ENCODE measurements around the gene LHX1.

LHX1 gene

GRCh38 chr17:36937001-36937958, at the start of gene LHX1:
Gene LHX1 (plus strand): TSS chr17:36937475. CDS start chr17:36938198, 723 bp downstream.
- DNase-seq = no peak

GRCh38 chr17:36888236-36888951, 48.9 kb upstream of the LHX1 start:
- no peak for DNase-seq

GRCh38 chr17:36889770-36890349, 47.4 kb upstream of the LHX1 start:
- DNase-seq = no peak

DNA sequence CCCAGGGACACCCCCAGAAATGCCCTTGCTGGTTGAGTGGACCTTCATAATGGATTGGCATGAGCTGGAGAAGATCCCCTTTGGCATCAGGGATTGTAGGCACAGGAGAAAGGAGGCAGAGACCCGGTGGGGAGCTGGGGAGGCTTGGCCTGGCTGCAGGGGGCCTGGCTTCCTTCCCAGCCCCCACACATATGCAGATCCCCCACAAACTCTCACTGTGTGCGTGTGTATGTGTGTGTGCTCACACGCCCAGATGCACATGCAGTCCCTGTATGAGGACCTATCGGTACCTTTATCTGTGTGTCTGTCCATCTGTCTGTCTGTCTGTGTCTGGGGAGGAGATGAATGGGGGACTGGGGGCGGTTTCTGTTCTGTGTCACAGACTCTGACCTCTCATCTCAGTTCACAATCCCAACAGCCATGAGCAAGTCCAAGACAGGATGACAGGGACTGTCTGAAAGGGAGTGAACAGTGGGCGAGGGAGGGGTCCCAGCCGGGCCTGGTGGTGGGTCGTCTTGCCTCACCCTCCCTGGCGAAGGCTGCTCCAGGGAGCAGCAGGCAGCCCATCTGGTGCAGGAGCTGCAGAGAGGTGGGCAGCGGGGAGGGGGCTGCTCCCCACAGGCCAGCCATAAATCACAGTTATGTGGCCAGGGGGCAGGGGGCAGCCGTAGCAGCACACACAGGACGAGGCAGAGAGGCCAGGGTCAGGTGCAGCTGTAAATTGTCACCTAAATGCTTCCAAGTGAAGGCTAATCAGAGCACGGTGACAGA, 46.7 kb upstream of the LHX1 start:
- DNase-seq = no peak

DNA sequence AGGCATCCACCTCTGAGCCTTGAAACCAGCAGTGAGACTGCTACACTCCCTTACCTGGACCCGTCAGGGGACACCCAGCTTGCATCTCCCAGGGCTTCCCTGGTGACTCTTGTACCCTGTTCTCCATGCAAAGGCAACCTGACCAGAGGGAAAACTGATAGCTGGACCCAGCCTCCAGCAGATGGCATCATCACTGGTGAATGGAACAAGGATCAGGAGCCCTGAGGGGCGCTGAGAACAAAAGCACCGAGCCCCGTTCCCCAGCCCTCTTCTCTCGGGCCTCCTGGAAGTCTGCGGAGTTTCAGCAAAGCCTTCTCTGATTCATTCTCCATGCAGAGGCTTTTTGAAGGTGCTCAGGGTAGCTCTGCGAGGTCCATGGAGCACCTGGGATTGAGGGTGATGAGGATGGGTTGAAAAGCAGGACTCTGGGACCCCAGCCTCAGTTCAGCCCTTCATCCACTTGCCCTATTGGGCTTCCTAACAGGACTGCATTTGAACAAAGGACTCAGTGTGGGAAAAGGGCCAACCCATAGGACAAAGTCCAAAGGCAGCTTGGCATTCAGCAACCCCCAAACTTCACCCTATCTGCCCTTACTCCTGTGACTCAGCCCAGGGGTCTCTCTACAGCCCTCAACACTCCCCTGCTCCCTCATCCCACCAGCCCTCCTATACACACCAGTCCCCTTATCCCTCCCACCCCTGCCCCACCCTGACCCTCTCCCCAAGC, 45.0 kb upstream of the LHX1 start:
- DNase-seq = no peak

DNA sequence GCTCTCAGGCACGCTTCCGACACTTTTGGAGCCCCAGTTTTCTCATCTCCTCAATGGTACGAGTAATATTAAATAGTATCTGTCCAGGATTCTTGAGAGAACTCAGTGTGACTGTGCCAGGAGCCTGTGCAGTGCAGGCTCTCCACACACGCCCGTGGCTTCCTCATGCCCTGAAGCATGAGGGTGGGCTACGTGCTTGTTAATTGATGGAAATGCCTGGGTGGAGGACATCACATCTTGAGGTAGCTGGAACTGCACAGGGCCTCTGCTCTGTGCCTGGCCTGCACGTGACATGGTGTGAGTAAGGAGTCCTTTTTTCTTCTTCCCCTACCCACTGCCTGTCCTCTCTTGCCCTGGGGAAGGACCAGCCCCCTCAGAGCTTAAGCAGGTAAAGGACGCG, 43.1 kb upstream of the LHX1 start:
- no peak for DNase-seq

- DNase-seq = no peak
Measured at GRCh38 chr17:36894925-36895324, 42.4 kb upstream of the LHX1 start.

GRCh38 chr17:36899250-36900159, 37.8 kb upstream of the LHX1 start:
- DNase-seq = no peak

DNA sequence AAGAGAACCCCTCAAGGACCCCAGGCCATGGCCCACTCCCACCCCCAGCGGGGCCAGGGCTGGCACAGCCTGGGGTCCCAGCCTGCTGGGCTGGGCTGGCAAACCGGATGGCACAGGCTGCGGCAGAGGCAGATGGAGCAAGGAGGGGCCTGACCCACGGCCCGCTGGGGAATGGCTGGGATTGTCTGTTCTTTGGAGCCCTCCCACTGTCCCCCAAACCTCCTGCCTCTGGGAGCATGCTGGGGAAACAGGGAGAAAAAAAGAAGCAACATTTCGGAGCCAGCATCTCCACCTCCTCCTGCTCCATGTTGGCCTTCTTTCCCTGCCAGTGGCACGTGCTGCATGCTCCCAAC, 37.1 kb upstream of the LHX1 start:
- DNase-seq = no peak

- no peak for DNase-seq
Measured at GRCh38 chr17:36901506-36901905, 35.8 kb upstream of the LHX1 start.

DNA sequence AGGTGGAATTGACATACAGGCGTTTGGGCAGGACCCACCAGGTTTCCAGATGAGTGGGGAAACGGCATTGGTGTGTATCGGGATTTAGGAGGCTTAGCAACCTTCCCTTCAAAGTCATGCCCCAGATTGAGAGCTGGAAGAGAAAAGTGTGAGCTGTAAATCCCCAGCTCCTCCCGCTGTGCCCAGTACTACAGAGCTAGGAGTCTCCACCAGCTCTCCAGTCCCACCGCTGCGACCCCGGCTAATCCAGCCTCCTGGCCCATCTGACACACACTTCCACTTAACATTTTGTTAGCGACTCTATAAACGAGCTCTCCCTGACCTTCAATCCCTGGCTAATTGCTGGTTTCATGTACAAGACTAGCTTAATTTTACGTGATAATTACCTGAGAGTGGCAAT, 29.9 kb upstream of the LHX1 start:
- DNase-seq = no peak

DNA sequence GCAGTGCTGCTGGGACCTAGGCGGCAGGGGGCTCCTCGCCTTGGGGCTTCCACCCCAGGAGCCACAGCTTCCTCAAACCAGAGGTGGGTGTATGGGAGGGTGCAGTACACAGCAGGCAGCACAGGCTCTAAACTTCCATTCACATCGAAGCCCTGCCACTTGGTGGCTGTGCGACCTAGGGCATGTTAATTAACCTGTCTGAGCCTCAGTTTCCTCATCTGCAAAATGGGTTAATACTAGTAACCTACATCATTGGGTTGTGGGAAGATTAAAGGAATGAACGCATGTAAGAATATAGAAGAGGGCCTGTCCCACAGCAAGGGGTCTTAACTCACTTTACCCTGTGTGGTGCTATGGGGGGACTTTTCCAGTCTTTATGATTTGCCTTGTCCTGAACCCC, 26.8 kb upstream of the LHX1 start:
- DNase-seq = no peak

DNA sequence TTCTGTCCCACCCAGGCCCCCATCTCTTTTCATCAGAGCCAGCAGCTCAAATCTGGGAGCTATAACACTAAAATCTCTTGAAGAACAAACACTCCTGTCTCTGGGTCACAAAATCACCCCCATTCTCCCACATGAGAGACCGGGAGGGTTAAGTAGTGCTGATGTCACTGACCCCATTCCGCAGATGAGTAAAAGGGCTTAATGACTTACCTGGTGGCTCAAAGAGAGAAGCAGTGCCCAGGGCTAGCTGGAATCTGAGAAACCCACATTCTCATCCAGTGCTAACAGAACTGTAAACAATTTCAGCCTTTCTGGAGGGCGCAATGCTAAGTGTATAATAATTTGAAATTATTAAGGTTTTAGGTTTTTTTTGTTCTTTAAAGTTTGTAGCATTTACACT, 26.3 kb upstream of the LHX1 start:
- no peak for DNase-seq

DNA sequence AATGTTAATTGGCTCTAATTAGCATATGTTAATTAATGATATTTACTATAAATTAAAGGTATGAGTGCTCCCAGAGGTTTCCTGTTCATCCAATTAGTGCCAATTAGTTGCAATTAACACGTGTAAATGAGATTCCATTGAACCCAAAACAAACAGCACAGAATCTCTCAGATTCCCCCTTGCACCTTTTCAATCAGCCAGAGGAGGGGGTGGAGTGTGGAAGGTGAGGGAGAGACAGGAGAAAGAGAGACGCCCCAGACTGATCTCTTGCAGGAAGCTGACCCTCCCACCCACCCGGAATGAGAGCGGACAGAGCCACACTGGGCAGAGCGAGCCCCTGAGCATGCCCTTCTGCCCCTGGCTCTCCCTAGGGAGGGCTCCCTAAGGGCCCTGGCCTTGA, 24.1 kb upstream of the LHX1 start:
- no peak for DNase-seq

- DNase-seq = no peak
Measured at GRCh38 chr17:36918211-36918691, 19.0 kb upstream of the LHX1 start.

- no peak for DNase-seq
Measured at GRCh38 chr17:36919407-36919968, 17.8 kb upstream of the LHX1 start.

DNA sequence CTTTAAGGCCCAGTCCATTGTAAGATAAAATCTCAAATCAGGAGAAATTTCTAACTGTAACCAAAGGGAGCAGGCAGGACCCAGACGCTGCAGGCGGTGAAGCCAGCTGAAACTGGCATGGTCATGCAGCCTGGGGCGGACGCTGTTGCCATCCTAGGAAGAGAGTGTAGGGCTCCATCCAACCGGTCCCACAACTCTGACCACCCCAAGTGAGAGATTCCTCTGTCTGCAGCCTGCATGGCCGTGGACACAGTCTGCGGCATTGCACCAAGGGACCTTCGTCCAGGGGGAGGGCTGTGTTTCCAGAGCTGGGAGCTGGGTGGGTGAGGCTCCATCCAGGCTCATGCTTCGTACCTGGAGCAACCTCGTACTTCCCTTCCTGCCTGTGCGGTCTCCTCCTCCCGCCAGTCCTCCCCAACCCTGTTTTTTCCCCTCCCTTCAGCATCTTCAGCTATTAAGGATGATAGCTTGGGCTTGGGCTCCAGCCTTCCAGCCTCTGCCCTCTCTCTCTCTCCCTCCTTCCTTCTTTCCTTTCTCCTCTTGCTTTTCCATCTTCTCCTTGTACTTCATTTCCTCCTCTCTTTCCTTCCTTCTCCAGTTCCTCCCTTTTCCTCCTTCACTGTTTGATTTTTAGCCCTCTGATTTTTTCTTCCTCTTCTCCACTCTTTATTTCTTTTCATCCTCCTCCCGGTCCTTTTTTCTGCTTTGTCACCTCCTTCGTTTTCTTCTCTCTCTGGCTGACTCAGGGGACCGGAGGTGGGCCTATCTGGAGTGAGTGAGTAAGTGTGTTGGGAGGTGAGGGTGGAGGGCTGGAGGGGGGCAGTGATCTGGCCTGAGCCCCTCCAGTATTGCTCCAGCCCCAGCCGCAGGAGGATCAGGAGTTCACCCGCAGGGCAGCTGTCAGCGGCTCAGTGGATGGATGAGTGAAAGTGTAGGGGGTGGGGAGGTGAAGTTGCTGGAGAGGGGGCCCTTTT, 17.0 kb upstream of the LHX1 start:
- no peak for DNase-seq

GRCh38 chr17:36921095-36921851, 16.0 kb upstream of the LHX1 start:
- DNase-seq = no peak

DNA sequence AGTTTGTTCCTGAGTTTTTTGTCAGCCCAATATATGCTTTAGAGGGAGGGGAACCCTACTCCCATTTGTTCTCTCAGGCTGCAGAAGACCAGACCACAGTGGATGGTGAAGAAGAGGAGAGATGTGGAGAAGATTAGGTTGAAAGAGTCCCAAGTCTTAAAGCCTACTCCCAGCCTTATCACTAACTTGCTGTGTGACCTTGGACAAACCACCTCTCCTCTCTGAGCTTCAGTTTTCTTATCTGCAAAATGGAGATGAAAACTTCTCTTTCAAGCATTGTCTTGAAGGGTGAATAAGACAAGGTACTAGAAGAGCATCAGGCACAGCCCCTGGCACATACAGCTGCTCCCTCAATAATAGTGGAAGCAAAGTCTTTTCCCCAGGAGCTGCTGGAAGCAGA, 15.1 kb upstream of the LHX1 start:
- DNase-seq = no peak

All from CD4-positive, alpha-beta T cell treated with Interferon gamma for 1 hour (primary cell).